Karpas-422 (cell line): ENCODE measurements around the gene REC114. TPM values are rescaled to one million over a fixed set of nuclear protein-coding genes. Genes with fewer than 3 reads are reported as not detected.
"Not testable (repeated sequence)": the region's sequence is repeated elsewhere in the genome, so short reads cannot be mapped to it uniquely, and the experiment has no call there.

Experiments
- DNase-seq: peaks from one replicate; pipeline ENCODE4 v3.0.0-alpha.2; 2015
- H2AFZ ChIP-seq: fragments of 200-600 bp; sonication (generic); 2 replicates; pipeline ENCODE4 v1.6.1; 2014; ENCODE audit warnings: antibody characterized with exemption, low read length, mixed read lengths
- H3K27ac ChIP-seq: fragments of 200-600 bp; sonication (generic); 2 replicates; pipeline ENCODE4 v1.5.1; 2014; ENCODE audit warnings: mild to moderate bottlenecking, low read length, moderate library complexity
- H3K27me3 ChIP-seq: fragments of 200-600 bp; sonication (generic); 2 replicates; pipeline ENCODE4 v1.6.1; 2014; ENCODE audit warnings: low read length, mixed read lengths
- H3K36me3 ChIP-seq: fragments of 200-600 bp; sonication (generic); 2 replicates; pipeline ENCODE4 v1.6.1; 2014; ENCODE audit warnings: low read length, mixed read lengths; ENCODE audit not compliant: insufficient read depth
- H3K4me1 ChIP-seq: fragments of 200-600 bp; sonication (generic); 2 replicates; pipeline ENCODE4 v1.6.1; 2014; ENCODE audit warnings: mild to moderate bottlenecking, low read length, mixed read lengths
- H3K4me2 ChIP-seq: fragments of 200-600 bp; sonication (generic); 2 replicates; pipeline ENCODE4 v1.6.1; 2014; ENCODE audit warnings: low read length, low read depth, mild to moderate bottlenecking; ENCODE audit not compliant: poor library complexity, severe bottlenecking
- H3K4me3 ChIP-seq: fragments of 200-600 bp; sonication (generic); 2 replicates; pipeline ENCODE4 v1.5.1; 2014; ENCODE audit warnings: mild to moderate bottlenecking, antibody characterized with exemption, low read length, mixed read lengths
- H3K79me2 ChIP-seq: fragments of 200-600 bp; sonication (generic); 2 replicates; pipeline ENCODE4 v1.6.1; 2014; ENCODE audit warnings: mild to moderate bottlenecking, low read length, mixed read lengths
- H3K9ac ChIP-seq: fragments of 200-600 bp; sonication (generic); 2 replicates; pipeline ENCODE4 v1.6.0; 2014; ENCODE audit warnings: low read length
- H3K9me2 ChIP-seq: fragments of 200-600 bp; sonication (generic), shearing (Covaris generic); replicated peaks from 2 replicates; pipeline ENCODE4 v1.6.0; 2014; ENCODE audit warnings: mild to moderate bottlenecking, low read length, moderate library complexity; ENCODE audit not compliant: insufficient read depth
- H3K9me3 ChIP-seq: fragments of 300-700, 200-600 bp; sonication (generic); 2 replicates; pipeline ENCODE4 v1.6.1; 2014; ENCODE audit warnings: low read length, mixed read lengths
- H4K20me1 ChIP-seq: fragments of 200-600 bp; sonication (generic); 2 replicates; pipeline ENCODE4 v1.6.1; 2014; ENCODE audit warnings: mild to moderate bottlenecking, antibody characterized with exemption, low read length, low read depth; ENCODE audit not compliant: insufficient read depth
- total RNA-seq: library from RNA; depleted of rRNA; stranded (reverse); fragments of >200 nt; shearing (Covaris generic); gene quantifications from 2 replicates; pipeline ENCODE4 v1.2.3, GENCODE V29; 2014; ENCODE audit warnings: low replicate concordance

Gene REC114
- total RNA-seq, 1 experiment from 2014 or later: not detected

DNA sequence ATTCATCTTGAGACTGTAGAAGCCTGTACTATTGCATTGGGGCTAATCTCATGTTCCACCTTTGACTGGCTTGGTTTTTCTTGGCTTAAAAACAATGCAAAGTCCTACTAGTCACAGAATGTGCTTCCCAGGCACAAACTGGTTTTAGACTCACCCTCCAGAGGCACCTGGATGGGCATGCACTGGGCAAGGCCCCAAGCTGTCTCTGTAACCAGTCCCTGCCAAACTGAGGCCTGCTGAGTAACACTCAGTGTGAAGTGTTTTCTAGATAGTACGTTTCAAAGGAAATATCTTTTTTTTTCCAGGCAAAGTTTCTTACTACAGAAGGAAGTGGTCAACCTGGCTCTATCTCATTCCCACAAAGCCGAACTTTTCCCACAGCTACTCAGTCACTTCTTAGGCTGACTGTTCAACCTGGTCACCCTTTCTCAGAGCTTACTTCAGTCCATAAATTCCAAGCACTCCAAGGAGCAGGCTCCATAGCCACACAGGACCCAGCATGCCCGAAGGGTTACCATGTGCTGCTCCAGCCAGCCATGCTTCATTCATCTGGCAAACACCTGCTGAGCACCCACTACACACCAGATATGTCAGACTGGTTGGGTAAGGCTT is 132.8 kb downstream of the REC114 start:
- no peak overlapping the region for H3K9ac ChIP-seq
- H3K36me3 ChIP-seq: 0 out of 2 replicates have a peak, but pooled peaks cover 3% of the 10 kb centered on the region
- no peaks in the 10 kb centered on the region for H4K20me1 ChIP-seq
- H3K4me3 ChIP-seq: no peak overlapping the region
- no peak overlapping the region for H2AFZ ChIP-seq
- no peaks in the 10 kb centered on the region; the same call in none of the 2 replicates for H3K79me2 ChIP-seq
- H3K9me2 ChIP-seq: no peaks in the 10 kb centered on the region
- no peak overlapping the region for H3K4me2 ChIP-seq
- H3K27me3 ChIP-seq: no peaks in the 10 kb centered on the region
- H3K4me1 ChIP-seq: no peaks in the 10 kb centered on the region
- DNase-seq: no peak
- no peak overlapping the region for H3K27ac ChIP-seq
- no peaks in the 10 kb centered on the region for H3K9me3 ChIP-seq

DNA sequence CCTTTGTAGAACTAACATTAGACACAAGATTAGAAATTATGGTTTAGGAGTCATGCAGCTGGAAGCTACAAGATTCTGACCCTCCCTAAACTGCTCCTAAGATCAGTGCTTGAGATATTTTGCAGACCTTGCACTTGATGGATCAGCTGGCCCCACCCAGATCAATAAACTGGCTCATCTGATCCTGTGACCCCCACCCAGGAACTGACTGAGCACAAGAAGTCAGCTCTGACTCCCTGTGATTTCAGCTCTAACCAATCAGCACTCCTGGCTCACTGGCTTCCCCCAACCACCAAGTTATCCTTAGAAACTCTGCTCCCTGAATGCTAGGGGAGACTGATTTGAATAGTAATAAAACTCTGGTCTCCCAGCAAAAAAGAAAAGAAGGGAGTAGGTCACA is 134.6 kb downstream of the REC114 start:
- H3K27me3 ChIP-seq, H3K4me1 ChIP-seq, H3K9me3 ChIP-seq, H3K9ac ChIP-seq, H3K36me3 ChIP-seq, H2AFZ ChIP-seq, H3K9me2 ChIP-seq, H3K79me2 ChIP-seq, H3K4me2 ChIP-seq, H3K27ac ChIP-seq, DNase-seq, H3K4me3 ChIP-seq, H4K20me1 ChIP-seq: not testable (repeated sequence)

DNA sequence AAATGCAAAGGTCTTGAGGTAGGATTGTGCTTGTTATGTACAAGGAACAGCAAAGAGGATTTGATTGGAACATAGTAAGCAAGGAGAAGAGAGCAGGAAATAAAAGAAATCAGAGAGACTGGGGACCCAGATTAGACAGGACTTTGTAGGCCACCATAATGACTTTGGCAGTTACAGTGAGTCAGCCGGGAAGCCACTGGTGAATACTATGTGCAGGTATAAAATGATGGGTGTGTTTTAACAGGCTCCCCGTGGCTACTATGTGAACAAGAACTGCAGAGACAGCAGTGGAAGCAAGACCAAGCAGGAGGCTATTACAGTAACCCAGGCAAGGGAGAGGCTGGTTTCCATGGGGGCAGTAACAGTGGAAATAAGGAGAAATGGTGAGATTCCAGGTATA is 135.1 kb downstream of the REC114 start:
- no peaks in the 10 kb centered on the region for H3K9me2 ChIP-seq
- no peak for DNase-seq
- no peaks in the 10 kb centered on the region for H4K20me1 ChIP-seq
- H3K4me3 ChIP-seq: no peak overlapping the region
- H3K27ac ChIP-seq: no peak overlapping the region
- no peaks in the 10 kb centered on the region; the same call in none of the 2 replicates for H3K79me2 ChIP-seq
- no peaks in the 10 kb centered on the region for H3K27me3 ChIP-seq
- peaks cover 6% of the 10 kb centered on the region; the same call in 1 of the 2 replicates for H3K36me3 ChIP-seq
- H3K4me2 ChIP-seq: no peak overlapping the region
- no peak overlapping the region for H2AFZ ChIP-seq
- H3K9ac ChIP-seq: no peak overlapping the region
- H3K9me3 ChIP-seq: no peaks in the 10 kb centered on the region
- no peaks in the 10 kb centered on the region for H3K4me1 ChIP-seq

DNA sequence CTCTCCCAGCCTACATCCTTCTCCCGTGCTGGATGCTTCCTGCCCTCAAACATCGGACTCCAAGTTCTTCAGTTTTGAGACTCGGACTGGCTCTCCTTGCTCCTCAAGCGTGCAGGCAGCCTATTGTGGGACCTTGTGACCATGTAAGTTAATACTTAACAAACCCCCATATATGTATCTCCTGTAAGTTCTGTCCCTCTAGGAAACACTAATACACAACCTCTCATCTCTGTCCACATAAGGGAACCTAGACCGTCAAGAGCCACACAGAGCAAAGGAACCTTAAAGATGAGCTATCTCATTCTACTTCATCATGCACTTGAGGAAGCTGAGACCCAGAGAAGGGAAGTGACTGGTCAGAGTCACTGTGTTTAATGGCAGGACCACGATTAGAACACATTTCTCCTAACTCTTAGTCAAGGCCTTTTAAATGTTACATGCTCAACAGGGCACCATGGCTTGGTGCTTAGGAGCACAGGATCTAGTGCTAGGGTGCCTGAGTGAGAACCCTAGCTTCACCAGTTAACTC is 140.0 kb downstream of the REC114 start:
- Histone ChIP-seq H3K27me3 (no peaks in the 10 kb centered on the region), H3K4me1 (no peaks in the 10 kb centered on the region), H3K79me2 (no peaks in the 10 kb centered on the region; the same call in none of the 2 replicates), H3K9ac (no peak overlapping the region), H3K9me2 (no peaks in the 10 kb centered on the region), H3K9me3 (no peaks in the 10 kb centered on the region), H3K4me2 (no peak overlapping the region), H3K4me3 (no peak overlapping the region), H4K20me1 (no peaks in the 10 kb centered on the region), H2AFZ (no peak overlapping the region), H3K27ac (no peak overlapping the region), H3K36me3 (peaks cover 12% of the 10 kb centered on the region; the same call in 1 of the 2 replicates)
- no peak for DNase-seq

DNA sequence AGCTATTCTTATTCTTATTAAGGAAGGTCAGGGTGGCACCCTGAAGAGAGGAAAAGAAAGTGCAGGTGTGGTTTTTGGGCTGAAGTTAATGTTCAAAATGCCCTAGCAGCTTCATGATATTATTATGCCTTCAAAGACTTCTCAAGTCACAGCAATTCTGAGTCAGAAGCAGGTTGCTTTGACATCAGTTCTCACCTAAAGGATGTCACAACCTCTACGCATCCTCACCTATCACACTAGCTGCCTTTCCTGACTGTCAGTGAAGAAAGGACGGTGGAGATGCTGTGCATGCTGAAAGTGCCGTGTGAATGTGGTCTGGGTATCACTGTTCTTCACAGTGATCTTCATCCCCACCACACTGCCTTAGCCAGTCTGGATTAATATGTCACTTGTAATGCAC is 140.6 kb downstream of the REC114 start:
- DNase-seq: no peak
- Histone ChIP-seq H3K79me2 (peaks cover 4% of the 10 kb centered on the region), H3K36me3 (peaks cover 12% of the 10 kb centered on the region; the same call in 1 of the 2 replicates), H3K4me3 (no peak overlapping the region), H4K20me1 (no peaks in the 10 kb centered on the region), H3K9ac (no peak overlapping the region), H2AFZ (no peak overlapping the region), H3K27ac (no peak overlapping the region), H3K4me1 (no peaks in the 10 kb centered on the region), H3K27me3 (no peaks in the 10 kb centered on the region), H3K4me2 (no peak overlapping the region), H3K9me3 (no peaks in the 10 kb centered on the region), H3K9me2 (no peaks in the 10 kb centered on the region)

DNA sequence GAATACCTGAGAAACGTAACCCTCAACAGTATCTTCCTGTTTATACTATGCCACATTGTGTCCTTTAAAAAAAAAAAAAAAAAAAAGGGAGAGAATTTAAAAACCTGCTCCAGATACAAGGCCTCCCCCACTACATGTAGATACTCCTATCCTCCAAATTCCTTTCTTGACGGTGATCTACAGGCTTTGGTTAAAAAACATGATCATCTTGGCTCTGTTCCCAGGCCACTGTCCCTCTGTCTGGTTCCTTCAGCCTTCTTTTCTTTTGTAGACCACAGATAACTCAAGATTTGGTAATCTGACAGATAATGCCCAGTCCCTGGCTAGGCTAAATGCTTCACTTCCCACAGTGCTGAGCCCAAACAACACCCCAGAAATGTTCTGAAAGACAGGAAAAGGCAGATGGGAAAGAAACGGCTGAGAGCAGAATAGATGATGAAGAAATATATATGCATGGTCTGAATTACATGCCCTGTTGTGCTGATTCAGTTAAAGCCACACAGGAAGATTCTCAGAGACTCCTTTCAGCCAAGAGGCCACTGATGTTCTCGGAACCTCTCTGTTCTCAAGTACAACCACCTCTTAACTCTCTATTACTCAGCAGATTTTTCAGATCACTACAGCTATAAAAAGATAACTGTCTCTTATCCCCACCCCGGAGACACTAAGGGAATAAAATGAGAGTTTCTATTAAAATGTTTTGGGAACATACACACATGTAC is 141.9 kb downstream of the REC114 start:
- H3K27me3 ChIP-seq: no peaks in the 10 kb centered on the region
- no peak overlapping the region for H3K4me2 ChIP-seq
- H3K36me3 ChIP-seq: peaks cover 12% of the 10 kb centered on the region; the same call in 1 of the 2 replicates
- peaks cover 12% of the 10 kb centered on the region for H3K79me2 ChIP-seq
- no peak overlapping the region for H3K27ac ChIP-seq
- no peaks in the 10 kb centered on the region for H3K9me3 ChIP-seq
- no peak overlapping the region for H2AFZ ChIP-seq
- no peak for DNase-seq
- no peaks in the 10 kb centered on the region for H4K20me1 ChIP-seq
- no peak overlapping the region for H3K4me3 ChIP-seq
- H3K4me1 ChIP-seq: no peaks in the 10 kb centered on the region
- no peak overlapping the region for H3K9ac ChIP-seq
- H3K9me2 ChIP-seq: no peaks in the 10 kb centered on the region

DNA sequence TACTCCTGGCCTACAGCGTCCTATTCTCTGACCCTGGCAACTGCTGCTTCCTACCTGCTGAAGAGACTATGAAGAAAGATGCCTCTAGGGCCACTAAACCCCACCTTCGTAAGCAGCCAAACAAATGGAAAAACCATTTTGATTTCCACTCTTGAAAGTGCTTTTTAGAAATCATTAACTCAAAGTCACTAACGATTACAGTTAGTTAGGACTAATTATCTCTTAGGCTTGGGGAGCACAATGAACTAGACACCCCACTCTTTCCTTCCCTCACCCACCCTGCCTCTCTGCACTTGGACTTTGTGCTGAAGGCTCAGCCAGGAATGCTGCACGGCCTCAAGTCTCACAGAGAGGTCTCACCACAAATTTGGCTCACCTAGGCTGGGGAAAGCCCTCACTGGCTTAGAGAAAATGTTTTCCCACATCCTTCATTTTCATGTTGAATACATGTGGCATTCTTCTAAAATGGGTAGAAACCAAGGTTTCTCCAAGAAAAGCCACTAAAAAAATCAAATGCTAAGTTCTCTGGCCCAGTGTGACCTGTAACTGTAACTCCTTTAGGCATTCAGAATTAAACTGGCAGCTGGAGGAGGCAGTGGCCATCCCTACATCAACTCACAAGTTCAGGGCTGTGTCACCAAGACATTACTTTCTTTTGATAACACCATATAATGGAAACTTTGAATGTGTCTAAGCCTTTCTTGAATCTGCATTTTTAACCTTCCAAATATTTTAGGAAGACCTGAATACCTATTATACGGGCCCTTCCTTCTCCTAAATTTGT is 143.1 kb downstream of the REC114 start:
- DNase-seq: no peak
- H3K9ac ChIP-seq: no peak overlapping the region
- H3K4me3 ChIP-seq: no peak overlapping the region
- H3K9me2 ChIP-seq: no peaks in the 10 kb centered on the region
- peaks cover 12% of the 10 kb centered on the region; the same call in 1 of the 2 replicates for H3K36me3 ChIP-seq
- no peak overlapping the region for H3K4me2 ChIP-seq
- no peak overlapping the region for H2AFZ ChIP-seq
- H3K9me3 ChIP-seq: no peaks in the 10 kb centered on the region
- H3K79me2 ChIP-seq: peaks cover 16% of the 10 kb centered on the region
- no peak overlapping the region for H3K27ac ChIP-seq
- no peaks in the 10 kb centered on the region for H4K20me1 ChIP-seq
- H3K4me1 ChIP-seq: no peaks in the 10 kb centered on the region
- H3K27me3 ChIP-seq: no peaks in the 10 kb centered on the region

DNA sequence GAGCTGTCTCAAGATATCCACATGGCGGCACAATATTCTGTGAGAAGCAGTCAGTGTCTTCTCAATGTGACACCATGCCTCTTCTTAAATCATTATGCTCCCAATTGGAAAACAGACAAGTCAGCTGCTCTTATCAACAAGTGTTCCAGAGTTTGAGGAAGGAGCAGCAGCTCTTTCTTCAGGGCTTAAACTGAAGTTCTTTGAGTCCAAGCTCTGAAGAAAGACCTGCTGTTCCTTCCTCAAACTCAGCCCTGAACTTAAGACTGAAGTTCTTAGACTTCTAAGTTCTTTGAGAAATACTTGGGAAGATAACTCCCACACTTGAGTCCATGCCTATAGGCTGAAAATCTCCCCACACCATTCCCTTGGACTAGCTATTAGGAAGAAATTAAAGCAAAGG is 146.8 kb downstream of the REC114 start:
- H3K79me2 ChIP-seq: peaks cover 53% of the 10 kb centered on the region
- H3K9me3 ChIP-seq: no peaks in the 10 kb centered on the region
- no peak overlapping the region for H3K4me2 ChIP-seq
- H4K20me1 ChIP-seq: no peaks in the 10 kb centered on the region
- no peak overlapping the region for H3K4me3 ChIP-seq
- H3K27ac ChIP-seq: no peak overlapping the region
- no peak overlapping the region for H2AFZ ChIP-seq
- H3K9ac ChIP-seq: no peak overlapping the region
- H3K27me3 ChIP-seq: no peaks in the 10 kb centered on the region
- DNase-seq: no peak
- H3K9me2 ChIP-seq: no peaks in the 10 kb centered on the region
- no peaks in the 10 kb centered on the region for H3K4me1 ChIP-seq
- 0 out of 2 replicates have a peak, but pooled peaks cover 8% of the 10 kb centered on the region for H3K36me3 ChIP-seq
